BJ (cell line): ENCODE measurements around the gene MARCO. TPM values are rescaled to one million over a fixed set of nuclear protein-coding genes. Genes with fewer than 3 reads are reported as not detected.

Source experiments
- CTCF ChIA-PET: fragments of 350-600 bp; formaldehyde crosslinking; extraction: SDS; loops from one replicate; lab custom pipeline; 2021; ENCODE audit warnings: antibody characterized with exemption, inconsistent platforms; lab: Yijun Ruan, JAX
- POLR2A ChIA-PET: fragments of 300-600 bp; sonication (Branson Sonifier 250); formaldehyde crosslinking; extraction: SDS; loops from one replicate; lab custom pipeline; 2021; ENCODE audit warnings: antibody characterized with exemption; lab: Charles Lee
- DNase-seq: peaks from one replicate; pipeline ENCODE4 v3.0.0-alpha.2; 2011; ENCODE audit warnings: low read depth
- H3K27me3 ChIP-seq: 2 replicates; pipeline ENCODE4 v1.6.0; 2011; ENCODE audit warnings: low read length; ENCODE audit not compliant: control insufficient read depth, insufficient read depth
- H3K36me3 ChIP-seq: 2 replicates; pipeline ENCODE4 v1.5.1; 2011; ENCODE audit warnings: low read length; ENCODE audit not compliant: control insufficient read depth, insufficient read depth
- H3K4me3 ChIP-seq: 2 replicates; pipeline ENCODE4 v1.5.1; 2011; ENCODE audit warnings: low read depth, mild to moderate bottlenecking, control low read depth, low read length
- CTCF ChIP-seq: IDR thresholded peaks from 2 replicates; pipeline ENCODE4 v1.5.1; 2011; ENCODE audit warnings: low read depth, mild to moderate bottlenecking, control low read depth, inconsistent platforms, low read length, moderate library complexity; ENCODE audit not compliant: insufficient read depth
- polyA plus RNA-seq: library from polyadenylated mRNA; depleted of rRNA; stranded (reverse); fragments of >200 nt; gene quantifications from 2 replicates; pipeline ENCODE4 v1.2.3, GENCODE V29; 2011

Gene MARCO
- polyA plus RNA-seq, 1 experiment, result not detected

DNA sequence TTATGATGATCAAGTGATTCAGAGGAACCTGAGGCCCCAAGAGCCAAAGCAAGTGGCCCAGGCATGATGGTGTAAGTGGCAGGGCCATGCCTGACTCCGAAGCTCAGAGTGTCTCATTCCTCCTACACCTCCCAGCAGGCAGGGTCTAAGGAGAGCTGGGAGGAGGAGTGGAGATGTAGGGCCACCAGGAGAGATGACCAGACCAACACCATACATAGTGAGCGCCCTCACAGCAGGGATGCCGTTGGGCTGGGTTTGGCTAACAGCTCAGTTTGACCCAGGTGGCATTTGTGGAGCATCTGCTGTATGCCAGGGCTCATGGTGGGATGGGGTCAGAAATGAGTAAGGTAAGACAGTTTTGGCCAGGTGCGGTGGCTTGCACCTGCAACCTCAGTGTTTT is 80.7 kb downstream of the MARCO start:
- Histone ChIP-seq H3K4me3 (no peak overlapping the region), H3K27me3 (no peaks in the 10 kb centered on the region), H3K36me3 (no peaks in the 10 kb centered on the region)
- no peak for DNase-seq
- ChIA-PET CTCF (interaction anchor here (1.0 kb wide), 1 partner anchor 12 kb away, joined by 3 read pairs; no protein-coding TSS in a partner anchor), POLR2A (no interaction called here)
- no peak for TF ChIP-seq CTCF

DNA sequence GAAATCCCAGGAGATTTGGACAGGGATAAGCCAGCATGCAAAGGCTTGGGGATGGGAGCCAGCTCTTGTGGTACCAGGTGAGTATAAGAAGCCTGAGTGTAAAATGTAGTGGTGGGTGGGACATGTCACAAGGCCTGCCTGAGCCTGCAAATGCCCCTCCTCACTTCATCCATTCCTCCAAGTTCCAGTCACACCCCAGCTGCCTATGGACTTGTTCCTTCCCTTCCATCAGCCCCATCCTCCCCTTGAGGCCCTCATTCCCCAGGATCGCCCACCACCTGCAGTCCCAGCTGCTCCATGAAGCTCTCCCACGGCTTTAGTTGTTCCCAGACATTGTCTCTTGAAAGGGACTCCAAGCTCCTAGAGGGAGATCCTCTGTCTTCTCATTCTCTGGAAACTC is 81.5 kb downstream of the MARCO start:
- POLR2A ChIA-PET, result no interaction called here

DNA sequence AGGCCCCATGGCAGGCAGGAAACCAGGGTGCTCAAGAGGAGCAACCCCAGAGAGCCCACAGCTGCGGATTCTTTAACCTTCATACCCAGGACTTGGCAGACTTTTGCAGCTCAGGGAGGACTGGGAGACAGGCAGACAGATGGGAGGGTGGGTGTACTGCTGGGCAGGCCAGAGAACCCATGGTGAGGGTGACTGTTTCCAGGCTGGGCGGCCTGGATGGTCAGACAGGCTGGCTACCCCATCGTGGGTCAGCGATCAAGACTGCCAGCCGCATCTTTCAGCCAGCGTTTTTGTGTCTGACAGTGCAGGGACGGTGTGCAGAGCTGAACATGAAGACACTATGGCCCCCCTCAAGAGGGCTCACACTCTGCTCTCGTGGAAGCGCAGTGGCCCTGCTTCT is 82.2 kb downstream of the MARCO start:
- POLR2A ChIA-PET, result no interaction called here
- no peaks in the 10 kb centered on the region for H3K27me3 ChIP-seq
- no peak for TF ChIP-seq CTCF
- H3K36me3 ChIP-seq, result no peaks in the 10 kb centered on the region
- no peak overlapping the region for H3K4me3 ChIP-seq
- DNase-seq, result no peak
- CTCF ChIA-PET, result no interaction called here

More for the DNA sequence above, 81.5 kb downstream of the MARCO start:
- H3K4me3 ChIP-seq, result no peak overlapping the region
- CTCF ChIA-PET, result interaction anchor here (1.0 kb wide), 1 partner anchor 12 kb away, joined by 3 read pairs; no protein-coding TSS in a partner anchor
- no peaks in the 10 kb centered on the region for H3K36me3 ChIP-seq
- no peak for TF ChIP-seq CTCF
- DNase-seq, result no peak
- H3K27me3 ChIP-seq, result no peaks in the 10 kb centered on the region

DNA sequence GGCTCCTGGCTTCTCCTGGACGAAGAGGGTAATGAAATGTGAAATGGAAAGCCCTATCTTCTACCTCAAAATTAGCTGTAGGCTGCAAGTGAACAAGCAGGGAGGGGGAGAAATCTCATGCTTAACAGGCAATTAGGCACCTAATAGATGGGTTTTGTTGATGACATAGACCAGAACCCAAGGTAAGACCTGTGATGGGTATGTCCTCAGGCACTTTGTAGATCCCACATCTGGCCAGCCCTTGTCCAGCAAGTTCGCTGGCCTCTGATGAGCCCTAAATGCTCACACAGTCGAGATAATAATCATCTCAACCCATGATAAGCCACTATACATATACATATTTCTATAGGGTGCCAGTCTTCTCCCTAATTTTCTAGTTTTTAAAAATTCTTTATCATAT is 82.6 kb downstream of the MARCO start:
- ChIA-PET POLR2A (no interaction called here), CTCF (no interaction called here)
- no peak for TF ChIP-seq CTCF
- H3K27me3 ChIP-seq, result no peaks in the 10 kb centered on the region
- no peaks in the 10 kb centered on the region for H3K36me3 ChIP-seq
- H3K4me3 ChIP-seq, result no peak overlapping the region
- DNase-seq, result no peak

- H3K36me3 ChIP-seq, result no peaks in the 10 kb centered on the region
- ChIA-PET POLR2A (no interaction called here), CTCF (no interaction called here)
- no peaks in the 10 kb centered on the region for H3K27me3 ChIP-seq
- no peak for TF ChIP-seq CTCF
- H3K4me3 ChIP-seq, result no peak overlapping the region
- no peak for DNase-seq
These were observed 83.0 kb downstream of the MARCO start for GRCh38 chr2:119025013-119025412.
